Measurements from ENCODE around the gene AGAP3.
"Not testable (repeated sequence)": the region's sequence is repeated elsewhere in the genome, so short reads cannot be mapped to it uniquely, and the experiment has no call there.

Gene AGAP3

GRCh38 chr7:151085691-151086620, at the start of gene AGAP3:
TSS of gene AGAP3 (plus strand) at chr7:151086475. CDS start at chr7:151086742, 267 bp downstream.
- peak; percentile 63 for DNase-seq (ENCODE audit: low read depth)
- no peak for TF ChIP-seq CTCF (conservative IDR thresholded peaks at IDR 0.05; ENCODE audit: control insufficient read depth, insufficient read depth, low read depth, low read length)
- peak within 1 kb of the TSS; percentile 74 for H3K4me3 ChIP-seq (ENCODE audit: control insufficient read depth, low read depth, low read length)

GRCh38 chr7:151038951-151039849, 47.1 kb upstream of the AGAP3 start:
- H3K4me3 ChIP-seq (ENCODE audit: control insufficient read depth, low read depth, low read length): no peak overlapping the region
- DNase-seq (ENCODE audit: low read depth): peak; percentile 96
- TF ChIP-seq CTCF (conservative IDR thresholded peaks at IDR 0.05; ENCODE audit: control insufficient read depth, insufficient read depth, low read depth, low read length): no peak

GRCh38 chr7:151039850-151040548, 46.3 kb upstream of the AGAP3 start:
- H3K4me3 ChIP-seq (ENCODE audit: control insufficient read depth, low read depth, low read length): no peak overlapping the region
- no peak for TF ChIP-seq CTCF (conservative IDR thresholded peaks at IDR 0.05; ENCODE audit: control insufficient read depth, insufficient read depth, low read depth, low read length)
- no peak for DNase-seq (ENCODE audit: low read depth)

GRCh38 chr7:151040616-151041375, 45.5 kb upstream of the AGAP3 start:
- TF ChIP-seq CTCF (conservative IDR thresholded peaks at IDR 0.05; ENCODE audit: control insufficient read depth, insufficient read depth, low read depth, low read length): no peak
- DNase-seq (ENCODE audit: low read depth): no peak
- H3K4me3 ChIP-seq (ENCODE audit: control insufficient read depth, low read depth, low read length): no peak overlapping the region

GRCh38 chr7:151043449-151043848, 42.8 kb upstream of the AGAP3 start:
- not testable (repeated sequence) for DNase-seq (ENCODE audit: low read depth); H3K4me3 ChIP-seq (ENCODE audit: control insufficient read depth, low read depth, low read length)

GRCh38 chr7:151043959-151044358, 42.3 kb upstream of the AGAP3 start:
- H3K4me3 ChIP-seq (ENCODE audit: control insufficient read depth, low read depth, low read length): no peak overlapping the region
- no peak for TF ChIP-seq CTCF (conservative IDR thresholded peaks at IDR 0.05; ENCODE audit: control insufficient read depth, insufficient read depth, low read depth, low read length)
- no peak for DNase-seq (ENCODE audit: low read depth)
